K562 (cell line): ENCODE measurements around the gene GAL3ST3. TPM values are rescaled to one million over a fixed set of nuclear protein-coding genes. Genes with fewer than 3 reads are reported as not detected.
A peak's percentile ranks its signal among the peaks of the same experiment; 100 is the strongest.

Experiments used
- ATAC-seq: fragments of 200-7000 bp; cut with Tn5 transposase; 3 replicates; pipeline ENCODE4 v1.9.1; 2020; ENCODE audit warnings: moderate library complexity
- BruUV-seq: library from RNA; stranded (reverse); fragments of 400-500 nt; replicated peaks from 2 replicates; lab custom pipeline; 2021; lab: Mats Ljungman, UMichigan
- CTCF ChIA-PET: fragments of 300-600 bp; formaldehyde crosslinking; extraction: SDS; loops from one replicate; lab custom pipeline; 2021; ENCODE audit warnings: low intra/inter-chr PET ratio; lab: Yijun Ruan, JAX
- POLR2A ChIA-PET: fragments of 300-600, 350-650 bp; sonication (Branson Sonifier 250); formaldehyde crosslinking; extraction: SDS; loops from one replicate; lab custom pipeline; 2021; ENCODE audit warnings: antibody characterized with exemption, inconsistent platforms; lab: Yijun Ruan, JAX
- DNase-seq, 4 experiments: peaks; one replicate each; pipeline versions ENCODE4 v3.0.0 to v3.0.0-alpha.2; 2011 to 2018; ENCODE audit warnings: low spot score in 3 of 4, mixed read lengths in 3 of 4; ENCODE audit errors: extremely low read depth in 1 of 4
- FAIRE-seq: peaks from 2 replicates; lab custom pipeline; 2011; peaks lifted over from hg19 to GRCh38; lab: Jason Lieb, UNC
- H2AFZ ChIP-seq: 2 replicates; pipeline ENCODE4 v1.6.0; 2011; ENCODE audit warnings: low read depth, low read length, control low read depth, inconsistent platforms
- H3K27ac ChIP-seq: fragments of 200-600 bp; 3 replicates; pipeline ENCODE4 v1.8.0; 2011; ENCODE audit warnings: low read depth, mild to moderate bottlenecking, control low read depth, inconsistent platforms, low read length, moderate library complexity, mixed read lengths; ENCODE audit errors: extremely low read depth
- H3K27me3 ChIP-seq, 2 experiments: fragments of 300-600 bp in 1 of 2; 2 replicates in 1 of 2; 3 replicates in 1 of 2; pipeline versions ENCODE4 v1.6.0 to v1.8.0; 2011; ENCODE audit warnings: inconsistent platforms in 2 of 2, low read length in 2 of 2, mild to moderate bottlenecking in 1 of 2, mixed read lengths in 1 of 2, moderate library complexity in 1 of 2; ENCODE audit not compliant: control insufficient read depth in 2 of 2, insufficient read depth in 2 of 2
- H3K36me3 ChIP-seq: fragments of 300-600 bp; 3 replicates; pipeline ENCODE4 v1.8.0; 2011; ENCODE audit warnings: mild to moderate bottlenecking, low read length, inconsistent platforms; ENCODE audit not compliant: control insufficient read depth, insufficient read depth
- H3K4me1 ChIP-seq, 2 experiments: fragments of 200-600 bp in 1 of 2; replicated peaks in 1 of 2; 2 replicates in 1 of 2; 3 replicates in 1 of 2; pipeline versions ENCODE4 v1.5.1 to v1.8.0; 2011; ENCODE audit warnings: inconsistent platforms in 2 of 2, low read length in 2 of 2, mild to moderate bottlenecking in 1 of 2, mixed read lengths in 1 of 2, moderate library complexity in 1 of 2; ENCODE audit not compliant: control insufficient read depth in 2 of 2, insufficient read depth in 2 of 2
- H3K4me2 ChIP-seq: 2 replicates; pipeline ENCODE4 v1.6.1; 2011; ENCODE audit warnings: low read length, control low read depth, inconsistent platforms, mixed read lengths; ENCODE audit not compliant: insufficient read depth
- H3K4me3 ChIP-seq: fragments of 200-600 bp; sonication (generic), shearing (Covaris generic); 2 replicates; pipeline ENCODE4 v1.5.1; 2016; ENCODE audit warnings: control low read depth, inconsistent platforms
- H3K79me2 ChIP-seq: fragments of 200-600 bp; 3 replicates; pipeline ENCODE4 v1.8.0; 2011; ENCODE audit warnings: low read length, inconsistent platforms; ENCODE audit not compliant: control insufficient read depth, insufficient read depth
- H3K9ac ChIP-seq, 2 experiments: 2 replicates each; pipeline versions ENCODE4 v1.6.0 to v1.6.1; 2011; ENCODE audit warnings: low read depth in 2 of 2, low read length in 2 of 2, control low read depth in 1 of 2, inconsistent platforms in 1 of 2, mild to moderate bottlenecking in 1 of 2, mixed read lengths in 1 of 2; ENCODE audit not compliant: insufficient read depth in 1 of 2
- H3K9me1 ChIP-seq: one replicate; pipeline ENCODE4 v1.6.0; 2011; ENCODE audit warnings: inconsistent platforms, mild to moderate bottlenecking, low read length, moderate library complexity; ENCODE audit not compliant: control insufficient read depth, insufficient read depth
- H3K9me3 ChIP-seq: replicated peaks from 2 replicates; pipeline ENCODE4 v1.5.1; 2011; ENCODE audit warnings: low read depth, low read length, inconsistent platforms; ENCODE audit not compliant: control insufficient read depth, insufficient read depth
- H4K20me1 ChIP-seq: replicated peaks from 2 replicates; pipeline ENCODE4 v1.6.1; 2011; ENCODE audit warnings: low read length, inconsistent platforms, mixed read lengths; ENCODE audit not compliant: control insufficient read depth, insufficient read depth
- C11orf30 ChIP-seq: fragments of 450-650 bp; IDR thresholded peaks from 2 replicates; pipeline ENCODE4 v1.6.1; 2016; ENCODE audit warnings: low read depth, mild to moderate bottlenecking
- CBX5 ChIP-seq: IDR thresholded peaks from 2 replicates; pipeline ENCODE4 v1.6.1; 2014; ENCODE audit warnings: low read depth, borderline replicate concordance
- CCAR2 ChIP-seq: fragments of 200-400 bp; formaldehyde crosslinking; IDR thresholded peaks from 2 replicates; pipeline ENCODE4 v1.6.1; 2017; ENCODE audit warnings: mild to moderate bottlenecking, low read depth, low read length
- CHD2 ChIP-seq: IDR thresholded peaks from 2 replicates; pipeline ENCODE4 v1.6.1; 2011; ENCODE audit warnings: low read depth, low read length
- CHD4 ChIP-seq: fragments of 200-600 bp; sonication (generic); IDR thresholded peaks from 3 replicates; pipeline ENCODE4 v1.6.1; 2012; ENCODE audit warnings: low read depth, mild to moderate bottlenecking, mixed read lengths, low read length, inconsistent platforms; ENCODE audit not compliant: insufficient read depth, insufficient replicate concordance, poor library complexity, severe bottlenecking
- DIDO1 ChIP-seq: fragments of 450-650 bp; IDR thresholded peaks from 2 replicates; pipeline ENCODE4 v1.6.1; 2016; ENCODE audit warnings: low read depth, missing biosample characterization, missing genetic modification characterization
- HES1 ChIP-seq: fragments of 450-650 bp; IDR thresholded peaks from 2 replicates; pipeline ENCODE4 v1.6.1; 2016; ENCODE audit warnings: low read depth, mild to moderate bottlenecking, moderate library complexity
- STAT5B ChIP-seq: fragments of 250-450 bp; sonication (Bioruptor Pico); IDR thresholded peaks from 2 replicates; pipeline ENCODE4 v1.8.0; 2021; ENCODE audit warnings: mild to moderate bottlenecking, inconsistent platforms
- TRIM28 ChIP-seq: fragments of 450-650 bp; IDR thresholded peaks from 2 replicates; pipeline ENCODE4 v1.6.1; 2017
- ZNF507 ChIP-seq: conservative IDR thresholded peaks from 2 replicates; pipeline ENCODE4 v1.6.1; 2017; ENCODE audit warnings: missing genetic modification characterization, missing compliant biosample characterization
- WGBS: fragments of 100-300 bp; shearing (Covaris generic); methylation state at CpG from one replicate; pipeline ENCODE4 v1.1.6; 2016; ENCODE audit warnings: low coverage, mixed read lengths; ENCODE audit not compliant: insufficient coverage; ENCODE audit errors: missing lambda C conversion rate; 5-methylcytosine and 5-hydroxymethylcytosine counted together
- in situ Hi-C: fragments of 300-500 bp; cut with MboI; formaldehyde crosslinking; loops from 4 replicates; pipeline ENCODE4 v1.15.0; 2018; ENCODE audit warnings: inconsistent platforms, mixed read lengths
- intact Hi-C: fragments of 100-400 bp; cut with micrococcal nuclease; formaldehyde crosslinking; loops from 2 replicates; pipeline ENCODE4 v1.14.2; 2022
- polyA plus RNA-seq, 8 experiments: library from polyadenylated mRNA; depleted of rRNA in 4 of 8; stranded (reverse) in 5 of 8; unstranded in 3 of 8; fragments of >200 nt; fragmentation: Nextera tagmentation in 2 of 8; fragmentation: Illumina TruSeq in 1 of 8; extraction: Ambion mirVana in 2 of 8; extraction: Trizol in 1 of 8; gene quantifications; 2 replicates each; pipeline versions ENCODE4 v1.2.1 to v1.2.3, GENCODE V29; 2011 to 2014; ENCODE audit warnings: inconsistent platforms in 1 of 8, missing spikeins in 1 of 8
- total RNA-seq, 7 experiments: library from RNA; depleted of rRNA in 6 of 7; stranded (reverse); fragments of >200 nt in 6 of 7; fragmentation: Illumina TruSeq in 2 of 7; extraction: Trizol in 2 of 7; gene quantifications; 2 replicates each; pipeline versions ENCODE4 v1.2.1 to v1.2.3, GENCODE V29; 2011 to 2021; ENCODE audit warnings: low replicate concordance in 1 of 7
- TF ChIP-seq, protein P1 (sequence below): fragments of 200-400 bp; formaldehyde crosslinking; IDR thresholded peaks from 2 replicates; pipeline ENCODE4 v1.6.1; 2017; ENCODE audit warnings: mild to moderate bottlenecking, low read depth, low read length, moderate library complexity

The GAL3ST3 gene
- total and polyA plus RNA-seq, 9 of the 15 experiments (the other 6 are each of a cell fraction or from before 2014, with no cell fraction given): not detected

DNA sequence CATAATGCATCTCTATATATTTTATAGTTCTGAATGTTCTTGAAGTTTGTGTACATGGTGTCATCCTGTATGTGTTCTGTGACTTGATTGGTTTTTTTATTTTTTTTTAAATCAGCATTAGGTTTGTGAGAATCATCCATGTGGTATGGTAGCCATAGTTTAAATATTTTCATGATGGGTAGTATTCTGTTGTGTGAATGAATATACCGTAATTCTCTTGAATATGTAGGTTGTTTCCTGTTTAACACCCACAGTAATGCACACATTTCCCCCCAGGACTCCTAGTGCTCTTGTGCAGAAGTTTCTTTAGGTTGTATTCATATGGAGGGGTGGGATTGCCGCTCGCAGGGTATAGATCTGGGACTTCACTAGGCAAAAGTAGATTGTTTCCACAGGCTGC lies 23.1 kb upstream of the GAL3ST3 start:
- H3K36me3 ChIP-seq: peaks cover 47% of the 10 kb centered on the region
- ChIA-PET POLR2A (interaction anchor here (1.1 to 5.5 kb wide), 4 partner anchors 8 to 18 kb away, joined by 4 to 47 read pairs (median 26); no protein-coding TSS in a partner anchor), CTCF (interaction anchor here (0.7 kb wide), 1 partner anchor 77 kb away, joined by 3 read pairs; no protein-coding TSS in a partner anchor)
- DNase-seq (no peak), FAIRE-seq (no peak), ATAC-seq (no peak)
- no TSS peak for BruUV-seq
- intact Hi-C loops: no loop called here
- no peaks in the 10 kb centered on the region for H3K27me3 ChIP-seq
- H3K27ac ChIP-seq: no peak overlapping the region
- H3K79me2 ChIP-seq: peaks cover 36% of the 10 kb centered on the region
- in situ Hi-C loops: no loop called here
- TF ChIP-seq DIDO1 (tag): no peak
- TF ChIP-seq C11orf30: no peak
- no peak for TF ChIP-seq CHD4
- no peak for TF ChIP-seq CHD2
- TF ChIP-seq STAT5B (CRISPR knock-in tag): no peak
- no peak for TF ChIP-seq CBX5
- no peak for TF ChIP-seq HES1
- no peak for TF ChIP-seq TRIM28
- TF ChIP-seq, protein P1, sequence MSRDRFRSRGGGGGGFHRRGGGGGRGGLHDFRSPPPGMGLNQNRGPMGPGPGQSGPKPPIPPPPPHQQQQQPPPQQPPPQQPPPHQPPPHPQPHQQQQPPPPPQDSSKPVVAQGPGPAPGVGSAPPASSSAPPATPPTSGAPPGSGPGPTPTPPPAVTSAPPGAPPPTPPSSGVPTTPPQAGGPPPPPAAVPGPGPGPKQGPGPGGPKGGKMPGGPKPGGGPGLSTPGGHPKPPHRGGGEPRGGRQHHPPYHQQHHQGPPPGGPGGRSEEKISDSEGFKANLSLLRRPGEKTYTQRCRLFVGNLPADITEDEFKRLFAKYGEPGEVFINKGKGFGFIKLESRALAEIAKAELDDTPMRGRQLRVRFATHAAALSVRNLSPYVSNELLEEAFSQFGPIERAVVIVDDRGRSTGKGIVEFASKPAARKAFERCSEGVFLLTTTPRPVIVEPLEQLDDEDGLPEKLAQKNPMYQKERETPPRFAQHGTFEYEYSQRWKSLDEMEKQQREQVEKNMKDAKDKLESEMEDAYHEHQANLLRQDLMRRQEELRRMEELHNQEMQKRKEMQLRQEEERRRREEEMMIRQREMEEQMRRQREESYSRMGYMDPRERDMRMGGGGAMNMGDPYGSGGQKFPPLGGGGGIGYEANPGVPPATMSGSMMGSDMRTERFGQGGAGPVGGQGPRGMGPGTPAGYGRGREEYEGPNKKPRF: no peak
- TF ChIP-seq ZNF507 (tag): no peak
- TF ChIP-seq CCAR2: no peak
- peaks cover 19 to 31% of the 10 kb centered on the region in 2 experiments for H3K4me1 ChIP-seq
- H2AFZ ChIP-seq: no peak overlapping the region
- H3K4me2 ChIP-seq: no peak overlapping the region
- H3K9me3 ChIP-seq: no peaks in the 10 kb centered on the region
- no peak overlapping the region for H3K9ac ChIP-seq
- 81% methylated on average over 3 of the region's 3 CpGs for WGBS
- H3K9me1 ChIP-seq: no peaks in the 10 kb centered on the region
- peak overlapping the region; percentile 72; the same call in 1 of the 2 replicates for H3K4me3 ChIP-seq
- peaks cover 4% of the 10 kb centered on the region; the same call in 1 of the 2 replicates for H4K20me1 ChIP-seq
